Left cardiac atrium (tissue), 4 donors: ENCODE data around the gene JHY. TPM values are rescaled to one million over a fixed set of nuclear protein-coding genes. Genes with fewer than 3 reads are reported as not detected.

Experiments
- ATAC-seq, 2 donors: fragments of 200-7000 bp; cut with Tn5 transposase; one replicate each; pipeline ENCODE4 v1.9.1; 2020; ENCODE audit warnings: mild to moderate bottlenecking in 2 of 2, moderate library complexity in 2 of 2
- DNase-seq: peaks from one replicate; pipeline ENCODE4 v3.0.0-alpha.2; 2020
- intact Hi-C, 2 donors: fragments of 100-400 bp; cut with DNase I; formaldehyde crosslinking; loops; one replicate each; pipeline versions ENCODE4 v1.14.1 to v1.15.1; 2022 to 2023
- total RNA-seq, 2 donors: library from RNA; stranded (reverse); fragmentation: NEBNext Ultra II Directional; extraction: Animal tissue kit (Norgen Biotek cat#: 25700); gene quantifications; one replicate each; pipeline ENCODE4 v1.2.1, GENCODE V29; 2021
- donor health status: DM: no; HTN: yes; CAD: no.
- donor health status: DM: no; HTN: yes; CAD: no; lungs with severe emphysema.
- donor health status: DM: yes; HTN: yes; CAD: no.
- donor health status: Dilated cardiomyopathy.

The JHY gene
- total RNA-seq, 2 donors from 2014 or later, result 3.2 to 3.9 TPM

DNA sequence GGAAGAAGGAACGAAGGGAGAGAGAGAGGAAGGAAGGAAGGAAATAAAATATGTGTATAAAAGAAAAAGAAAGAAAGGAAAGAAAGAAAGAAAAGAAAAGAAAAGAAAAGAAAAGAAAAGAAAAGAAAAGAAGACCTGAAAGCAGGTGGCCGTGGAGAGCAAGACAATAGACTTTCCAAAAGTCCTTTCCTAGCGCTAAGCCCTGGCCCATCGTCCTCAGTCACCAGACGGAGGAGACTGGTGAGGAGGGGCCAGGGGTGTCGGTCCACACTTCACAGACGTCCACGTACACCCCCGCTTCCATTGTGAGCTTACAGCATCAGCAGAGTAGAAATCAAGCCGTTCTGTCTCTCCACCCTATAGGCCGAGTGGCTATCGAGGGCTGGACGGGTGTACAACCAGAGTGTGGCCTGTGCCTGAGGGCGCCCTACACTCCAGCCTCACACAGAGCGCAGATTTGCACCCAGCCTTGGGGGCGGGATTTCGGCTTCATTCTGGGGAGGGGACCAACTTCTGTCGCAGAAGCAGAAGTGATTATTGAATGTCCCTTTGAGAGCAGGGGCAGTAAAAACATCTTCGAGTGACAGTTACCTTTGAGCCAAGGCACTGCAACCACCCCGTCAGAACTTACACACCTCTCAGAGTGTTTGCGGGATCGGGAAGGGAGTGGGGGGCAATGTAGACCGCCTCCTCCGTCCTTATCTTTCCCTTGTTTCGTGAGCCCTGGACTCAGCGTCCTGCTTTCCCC is 101.1 kb downstream of the JHY start:
- intact Hi-C loops, result no loop called here
- DNase-seq, result no peak
- no peak for ATAC-seq

- intact Hi-C loops, result no loop called here
- peak in 1 of 2 donors; percentile 45 for ATAC-seq
- DNase-seq, result no peak
These were observed 101.8 kb downstream of the JHY start for GRCh38 chr11:122984186-122985011.

GRCh38 chr11:122995526-122995925 is 113.0 kb downstream of the JHY start:
- no peak for ATAC-seq
- no peak for DNase-seq
- intact Hi-C loops, result no loop called here

- no peak for DNase-seq
- intact Hi-C loops, result no loop called here
- ATAC-seq, result no peak
These were observed 116.3 kb downstream of the JHY start for GRCh38 chr11:122998727-122999366.

GRCh38 chr11:123000721-123001120 is 118.2 kb downstream of the JHY start:
- DNase-seq (no peak), ATAC-seq (no peak)
- intact Hi-C loops, result no loop called here

- DNase-seq, result no peak
- intact Hi-C loops, result no loop called here
- no peak for ATAC-seq
These were observed 124.4 kb downstream of the JHY start for GRCh38 chr11:123006860-123007542.

Other genes starting within 250 kb of the JHY start
- 1 to 10 TPM; 4.7 to 4.9 TPM for gene UBASH3B, start 227.0 kb upstream of the JHY start, total RNA-seq
- under 1 TPM; 0.13 to 0.27 TPM for gene CRTAM, start 44.3 kb upstream of the JHY start, total RNA-seq
- not detected for gene BSX, start 99.1 kb downstream of the JHY start, total RNA-seq
- gene HSPA8, start 179.4 kb downstream of the JHY start, total RNA-seq, result 100 to 1,000 TPM; 807 to 922 TPM